Activated T-cell treated with anti-CD3 and anti-CD28 coated beads, Interleukin-2, amount 50 U/mL, for 24 hours (primary cell): ENCODE measurements around the gene PARVA.

Experiments
- DNase-seq: peaks from one replicate; pipeline ENCODE4 v3.0.0-alpha.2; 2020
- H3K27ac Mint-ChIP-seq: 2 replicates; pipeline ENCODE4 v1.8.0; 2020; ENCODE audit warnings: mild to moderate bottlenecking, mixed read lengths
- H3K27me3 Mint-ChIP-seq: 2 replicates; pipeline ENCODE4 v1.8.0; 2020; ENCODE audit warnings: mixed read lengths
- H3K36me3 Mint-ChIP-seq: 2 replicates; pipeline ENCODE4 v1.8.0; 2020; ENCODE audit warnings: low read depth, mixed read lengths
- H3K4me1 Mint-ChIP-seq: 2 replicates; pipeline ENCODE4 v1.8.0; 2020; ENCODE audit warnings: low read depth, mixed read lengths
- H3K4me3 Mint-ChIP-seq: 2 replicates; pipeline ENCODE4 v1.8.0; 2020; ENCODE audit warnings: mild to moderate bottlenecking, moderate library complexity, mixed read lengths
- H3K9me3 Mint-ChIP-seq: 2 replicates; pipeline ENCODE4 v1.8.0; 2020; ENCODE audit warnings: mixed read lengths

Gene PARVA

DNA sequence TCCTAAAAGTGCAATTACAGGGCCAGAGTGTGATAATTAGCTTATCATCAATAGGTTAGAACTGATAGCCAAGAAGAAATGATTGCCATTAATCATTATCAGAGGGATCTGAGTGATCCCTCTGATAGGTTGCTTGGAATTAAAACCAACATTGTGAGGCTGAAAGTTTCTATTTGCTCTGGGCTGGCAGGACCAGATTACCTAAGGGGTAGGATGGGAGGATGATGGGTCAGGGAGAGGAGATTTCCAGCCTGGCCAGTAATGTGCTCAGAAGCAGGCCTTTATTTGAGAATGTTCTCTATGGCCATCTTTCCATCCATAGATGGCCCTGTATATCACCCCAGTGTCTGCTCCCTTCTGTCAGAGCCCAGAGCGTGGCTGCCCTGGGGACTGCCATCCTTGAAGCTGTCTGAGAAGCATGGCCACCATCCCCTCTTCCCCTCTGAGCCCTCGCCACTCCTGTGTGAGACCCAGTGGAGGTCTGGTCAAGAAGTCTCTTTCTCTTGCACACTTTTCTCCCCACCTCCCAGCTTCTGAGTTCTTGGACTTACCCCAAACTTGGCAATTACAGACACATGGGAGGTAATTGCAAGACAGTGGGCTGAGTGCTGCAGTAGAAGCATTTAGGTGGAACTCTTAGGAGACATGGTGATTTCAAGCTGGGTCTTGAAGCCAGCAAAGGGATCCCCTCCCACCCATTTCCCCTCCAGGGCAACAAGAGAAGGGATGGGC, 11.7 kb downstream of the PARVA start:
- no peak overlapping the region for H3K4me3 Mint-ChIP-seq
- no peak for DNase-seq
- H3K9me3 Mint-ChIP-seq, result no peaks in the 10 kb centered on the region
- no peaks in the 10 kb centered on the region for H3K4me1 Mint-ChIP-seq
- H3K27me3 Mint-ChIP-seq, result no peaks in the 10 kb centered on the region
- H3K36me3 Mint-ChIP-seq, result no peaks in the 10 kb centered on the region
- no peak overlapping the region for H3K27ac Mint-ChIP-seq

DNA sequence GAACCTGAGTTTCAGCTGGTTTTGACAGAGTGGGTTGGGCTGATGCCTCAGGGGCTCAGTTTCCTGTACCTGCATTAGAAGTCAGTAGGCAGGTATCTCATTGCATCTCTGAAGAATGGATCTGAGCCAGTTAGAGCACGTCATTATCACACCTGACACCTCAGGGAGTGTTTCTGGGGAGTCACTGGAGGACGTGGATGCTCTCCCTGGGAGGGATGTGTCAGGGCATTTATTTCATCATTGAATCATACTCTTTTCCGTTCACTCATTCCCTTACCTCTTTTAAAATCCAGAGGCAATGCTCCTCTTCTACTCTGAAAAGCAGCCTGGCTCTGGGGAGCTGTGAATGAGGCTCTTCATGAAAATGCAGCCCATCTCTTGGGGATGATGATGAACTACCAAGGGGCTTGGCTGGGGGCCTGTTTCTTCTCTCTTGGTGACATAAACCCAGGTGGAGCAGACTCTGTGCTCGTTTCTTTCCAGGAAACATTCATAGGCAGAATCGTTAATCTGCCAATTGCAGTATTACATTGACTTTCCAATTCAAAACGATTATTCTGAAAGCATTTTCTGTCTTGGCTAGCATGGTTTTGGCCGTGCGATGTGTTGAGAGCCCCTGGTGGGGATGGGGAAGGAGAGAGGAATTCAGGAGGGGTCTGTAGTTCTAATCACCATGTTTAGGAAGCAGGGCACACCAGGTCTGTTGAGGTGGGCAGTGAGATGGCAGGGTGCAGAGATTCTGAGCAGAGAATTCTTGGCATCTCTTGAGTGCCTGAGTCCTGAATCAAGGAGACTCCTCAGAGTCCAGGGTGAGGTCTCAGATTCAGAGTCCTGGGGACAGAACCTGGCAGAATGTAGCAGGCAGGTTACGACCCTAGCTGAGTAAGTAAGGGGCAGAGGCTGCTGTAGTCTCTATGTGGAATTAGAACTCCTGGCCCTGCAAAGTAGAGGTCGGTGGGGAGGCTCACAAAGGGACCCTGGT, 12.6 kb downstream of the PARVA start:
- H3K4me3 Mint-ChIP-seq, result no peak overlapping the region
- no peaks in the 10 kb centered on the region for H3K9me3 Mint-ChIP-seq
- no peaks in the 10 kb centered on the region for H3K36me3 Mint-ChIP-seq
- DNase-seq, result no peak
- H3K4me1 Mint-ChIP-seq, result no peaks in the 10 kb centered on the region
- no peak overlapping the region for H3K27ac Mint-ChIP-seq
- no peaks in the 10 kb centered on the region for H3K27me3 Mint-ChIP-seq

- Mint-ChIP-seq H3K9me3 (no peaks in the 10 kb centered on the region), H3K4me1 (no peaks in the 10 kb centered on the region), H3K4me3 (no peak overlapping the region), H3K27ac (no peak overlapping the region), H3K36me3 (no peaks in the 10 kb centered on the region), H3K27me3 (no peaks in the 10 kb centered on the region)
- DNase-seq, result no peak
Measured at GRCh38 chr11:12390687-12391110, 13.3 kb downstream of the PARVA start.

DNA sequence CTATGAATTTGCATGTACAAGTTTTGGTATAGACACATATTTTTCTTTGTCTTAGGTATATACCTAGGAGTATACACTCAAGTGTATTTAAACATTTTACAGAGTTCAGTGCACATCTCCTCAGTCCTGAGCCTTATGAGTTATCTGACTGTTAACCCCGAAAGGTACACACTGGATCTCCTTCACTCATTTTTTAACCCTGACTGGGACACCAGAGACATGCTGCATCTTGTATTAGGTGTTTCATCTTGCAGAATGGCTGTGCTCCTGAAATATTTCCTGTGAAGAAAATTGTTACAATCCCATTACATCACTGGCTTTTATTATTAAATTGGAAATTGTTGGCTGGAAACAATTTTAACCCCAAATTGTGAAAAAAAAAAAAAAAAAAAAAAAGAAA, 15.3 kb downstream of the PARVA start:
- no peak for DNase-seq
- Mint-ChIP-seq H3K4me1 (peaks cover 8% of the 10 kb centered on the region), H3K4me3 (no peak overlapping the region), H3K27me3 (no peaks in the 10 kb centered on the region), H3K27ac (no peak overlapping the region), H3K36me3 (no peaks in the 10 kb centered on the region), H3K9me3 (no peaks in the 10 kb centered on the region)

DNA sequence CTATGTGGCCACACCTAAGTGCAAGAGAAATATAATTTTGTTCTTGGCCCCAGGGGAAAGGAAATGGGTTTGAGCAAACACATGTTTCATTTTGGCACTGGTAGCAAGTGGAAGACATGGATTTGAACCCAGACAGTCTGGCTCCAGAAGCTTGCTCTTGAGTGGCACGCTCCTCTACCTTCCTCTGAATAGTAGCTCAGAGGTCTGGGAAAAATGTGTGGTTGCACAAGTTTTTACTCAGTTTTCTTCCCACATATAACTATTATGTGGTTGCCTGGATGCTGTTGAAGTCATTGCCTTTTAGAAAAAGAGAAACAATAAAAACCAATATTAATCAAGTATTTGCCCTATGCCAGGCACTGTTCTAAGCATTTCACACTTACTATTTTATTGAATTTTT, 16.3 kb downstream of the PARVA start:
- Mint-ChIP-seq H3K4me3 (no peak overlapping the region), H3K9me3 (no peaks in the 10 kb centered on the region), H3K27ac (no peak overlapping the region), H3K36me3 (no peaks in the 10 kb centered on the region), H3K27me3 (no peaks in the 10 kb centered on the region), H3K4me1 (peaks cover 8% of the 10 kb centered on the region)
- DNase-seq, result no peak

- peaks cover 8% of the 10 kb centered on the region for H3K4me1 Mint-ChIP-seq
- no peak overlapping the region for H3K27ac Mint-ChIP-seq
- H3K4me3 Mint-ChIP-seq, result no peak overlapping the region
- H3K36me3 Mint-ChIP-seq, result no peaks in the 10 kb centered on the region
- no peaks in the 10 kb centered on the region for H3K9me3 Mint-ChIP-seq
- no peaks in the 10 kb centered on the region for H3K27me3 Mint-ChIP-seq
- DNase-seq, result no peak
Measured at GRCh38 chr11:12394601-12395000, 17.2 kb downstream of the PARVA start.

- Mint-ChIP-seq H3K27me3 (no peaks in the 10 kb centered on the region), H3K4me3 (no peak overlapping the region), H3K27ac (no peak overlapping the region), H3K36me3 (no peaks in the 10 kb centered on the region), H3K4me1 (peaks cover 8% of the 10 kb centered on the region), H3K9me3 (no peaks in the 10 kb centered on the region)
- DNase-seq, result no peak
Measured at GRCh38 chr11:12395333-12395732, 18.0 kb downstream of the PARVA start.

GRCh38 chr11:12397931-12398334, 20.6 kb downstream of the PARVA start:
- H3K4me3 Mint-ChIP-seq, result no peak overlapping the region
- no peak for DNase-seq
- peaks cover 8% of the 10 kb centered on the region for H3K4me1 Mint-ChIP-seq
- no peaks in the 10 kb centered on the region for H3K9me3 Mint-ChIP-seq
- no peaks in the 10 kb centered on the region for H3K27me3 Mint-ChIP-seq
- H3K27ac Mint-ChIP-seq, result no peak overlapping the region
- no peaks in the 10 kb centered on the region for H3K36me3 Mint-ChIP-seq

DNA sequence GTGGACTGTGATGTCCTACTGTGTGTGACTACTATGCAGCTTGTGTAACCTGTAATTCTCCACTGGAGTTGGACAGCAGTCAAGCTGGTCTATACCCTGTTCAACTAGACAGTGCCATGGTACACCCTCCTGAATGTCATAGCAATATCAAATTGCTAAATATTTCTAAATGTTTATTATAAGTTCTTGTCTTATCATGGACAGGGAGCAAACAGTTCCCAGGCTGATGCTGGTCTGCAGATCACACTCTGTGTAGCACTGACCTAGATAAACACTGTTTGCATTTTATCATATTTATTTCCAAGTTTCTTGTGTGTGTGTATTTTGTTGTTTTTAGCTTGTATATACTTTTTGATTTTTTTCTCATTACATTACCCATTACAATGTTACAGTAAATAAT, 22.0 kb downstream of the PARVA start:
- Mint-ChIP-seq H3K27ac (no peak overlapping the region), H3K4me1 (peaks cover 8% of the 10 kb centered on the region), H3K27me3 (no peaks in the 10 kb centered on the region), H3K9me3 (no peaks in the 10 kb centered on the region), H3K4me3 (no peak overlapping the region), H3K36me3 (no peaks in the 10 kb centered on the region)
- no peak for DNase-seq

- Mint-ChIP-seq H3K4me1 (peaks cover 3% of the 10 kb centered on the region), H3K27ac (no peak overlapping the region), H3K36me3 (no peaks in the 10 kb centered on the region), H3K9me3 (no peaks in the 10 kb centered on the region), H3K27me3 (no peaks in the 10 kb centered on the region), H3K4me3 (no peak overlapping the region)
- DNase-seq, result no peak
Measured at GRCh38 chr11:12402025-12402424, 24.7 kb downstream of the PARVA start.

GRCh38 chr11:12402691-12403120, 25.3 kb downstream of the PARVA start:
- no peaks in the 10 kb centered on the region for H3K27me3 Mint-ChIP-seq
- no peak for DNase-seq
- no peaks in the 10 kb centered on the region for H3K4me1 Mint-ChIP-seq

GRCh38 chr11:12403122-12403996, 26.0 kb downstream of the PARVA start:
- Mint-ChIP-seq H3K27me3 (no peaks in the 10 kb centered on the region), H3K9me3 (no peaks in the 10 kb centered on the region), H3K27ac (no peak overlapping the region), H3K4me3 (no peak overlapping the region), H3K36me3 (no peaks in the 10 kb centered on the region), H3K4me1 (no peaks in the 10 kb centered on the region)
- no peak for DNase-seq

More at GRCh38 chr11:12402691-12403120, 25.3 kb downstream of the PARVA start:
- H3K27ac Mint-ChIP-seq, result no peak overlapping the region
- H3K4me3 Mint-ChIP-seq, result no peak overlapping the region
- no peaks in the 10 kb centered on the region for H3K36me3 Mint-ChIP-seq
- H3K9me3 Mint-ChIP-seq, result no peaks in the 10 kb centered on the region

GRCh38 chr11:12403997-12404350, 26.6 kb downstream of the PARVA start:
- H3K9me3 Mint-ChIP-seq, result no peaks in the 10 kb centered on the region
- H3K4me1 Mint-ChIP-seq, result no peaks in the 10 kb centered on the region
- H3K36me3 Mint-ChIP-seq, result no peaks in the 10 kb centered on the region
- no peak for DNase-seq
- no peaks in the 10 kb centered on the region for H3K27me3 Mint-ChIP-seq
- no peak overlapping the region for H3K4me3 Mint-ChIP-seq
- no peak overlapping the region for H3K27ac Mint-ChIP-seq

DNA sequence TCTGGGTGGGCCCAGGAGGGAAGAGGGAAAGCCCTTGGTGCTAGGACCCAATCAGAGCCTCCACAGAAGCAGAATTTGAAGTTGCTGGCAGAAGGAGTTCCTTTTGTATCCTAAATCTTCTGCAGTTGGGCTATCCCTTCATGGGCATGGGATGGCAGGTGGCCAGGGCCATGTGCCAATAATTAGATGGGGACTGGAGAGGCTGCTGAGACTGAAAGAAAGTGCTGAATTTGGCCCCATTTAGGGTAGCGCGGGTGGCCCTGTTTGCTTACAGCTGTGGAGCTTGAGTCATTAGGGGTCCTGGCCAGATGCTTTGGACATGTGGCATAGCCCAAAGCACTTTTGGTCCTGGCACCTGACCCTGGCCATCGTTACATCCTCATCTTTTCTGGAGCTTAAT, 27.1 kb downstream of the PARVA start:
- no peaks in the 10 kb centered on the region for H3K27me3 Mint-ChIP-seq
- H3K4me1 Mint-ChIP-seq, result no peaks in the 10 kb centered on the region
- no peak for DNase-seq
- no peaks in the 10 kb centered on the region for H3K36me3 Mint-ChIP-seq
- H3K9me3 Mint-ChIP-seq, result no peaks in the 10 kb centered on the region
- no peak overlapping the region for H3K4me3 Mint-ChIP-seq
- no peak overlapping the region for H3K27ac Mint-ChIP-seq
